HG02973 (cell line): ENCODE measurements around the gene ST3GAL6.

Source experiments
- ATAC-seq: cut with Tn5 transposase; IDR thresholded peaks from one replicate; pipeline ENCODE4 v1.9.1; 2021; ENCODE audit warnings: moderate library complexity; ENCODE audit not compliant: unreplicated experiment

Gene ST3GAL6

DNA sequence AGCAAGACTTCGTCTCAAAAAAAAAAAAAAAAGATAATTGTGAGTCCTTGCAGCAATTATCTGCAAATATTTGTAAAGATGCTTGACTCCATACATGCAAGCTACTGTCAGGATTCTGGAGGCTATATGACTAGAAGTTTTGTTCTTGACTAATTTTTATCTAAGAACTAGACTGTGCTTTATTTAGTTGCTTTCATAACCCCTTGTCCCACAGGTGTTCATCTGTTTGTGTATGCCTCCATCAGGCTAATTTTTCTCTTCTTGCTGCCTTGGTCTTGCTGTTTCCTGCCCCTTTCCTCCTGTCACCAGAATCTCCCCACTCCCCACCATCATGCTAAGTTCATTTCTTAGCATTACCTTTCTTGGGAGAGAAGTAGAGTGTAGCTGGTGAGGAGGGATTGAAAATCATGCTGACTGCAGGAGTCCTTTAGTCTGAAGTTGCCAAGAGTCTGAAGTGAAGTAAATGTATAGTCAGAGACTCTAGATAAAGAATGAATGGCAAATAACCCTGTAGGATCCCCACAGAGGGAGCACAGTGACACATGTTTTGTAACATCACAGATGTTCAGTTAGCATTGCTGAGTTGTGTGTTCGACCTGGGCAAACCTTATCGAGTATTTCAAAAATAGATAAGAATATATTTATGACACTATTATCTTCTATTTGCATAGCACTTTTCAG lies 12.5 kb downstream of the ST3GAL6 start:
- no peak for ATAC-seq

DNA sequence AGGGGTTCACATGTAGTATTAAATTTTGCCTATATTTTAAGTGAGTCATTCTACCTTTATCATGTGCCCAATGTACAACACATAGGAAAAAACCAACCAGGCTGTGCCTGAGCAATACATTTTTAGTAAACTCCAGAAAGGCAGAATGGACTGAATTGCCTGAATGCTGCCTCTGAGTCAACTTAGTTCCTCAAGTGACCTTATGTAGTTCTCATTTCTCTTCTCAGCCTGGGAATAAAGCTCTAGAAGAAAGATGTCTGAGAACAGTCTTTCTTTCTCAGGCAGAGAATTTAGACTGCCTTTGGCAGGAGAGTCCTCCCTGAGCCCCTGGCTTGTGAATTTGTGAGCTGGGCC lies 13.0 kb downstream of the ST3GAL6 start:
- ATAC-seq, result no peak

DNA sequence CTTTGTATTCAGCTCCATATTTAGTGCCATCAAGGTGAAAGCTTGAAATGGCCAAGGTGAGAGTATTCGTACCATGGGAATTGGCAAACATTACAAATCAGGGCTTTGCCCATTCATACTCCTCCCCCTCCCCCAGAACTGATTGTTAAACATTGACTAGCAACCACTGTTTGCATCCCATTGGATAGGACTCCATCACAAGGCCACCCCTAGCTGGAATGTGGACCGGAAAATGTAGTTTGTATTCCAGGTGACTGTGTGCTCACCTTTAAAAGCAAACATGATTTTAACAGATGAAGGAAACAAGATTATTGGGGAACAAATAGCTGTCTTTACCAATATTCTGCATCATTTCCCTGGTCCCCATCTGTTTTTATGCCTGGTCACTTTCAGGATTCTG lies 14.1 kb downstream of the ST3GAL6 start:
- no peak for ATAC-seq

DNA sequence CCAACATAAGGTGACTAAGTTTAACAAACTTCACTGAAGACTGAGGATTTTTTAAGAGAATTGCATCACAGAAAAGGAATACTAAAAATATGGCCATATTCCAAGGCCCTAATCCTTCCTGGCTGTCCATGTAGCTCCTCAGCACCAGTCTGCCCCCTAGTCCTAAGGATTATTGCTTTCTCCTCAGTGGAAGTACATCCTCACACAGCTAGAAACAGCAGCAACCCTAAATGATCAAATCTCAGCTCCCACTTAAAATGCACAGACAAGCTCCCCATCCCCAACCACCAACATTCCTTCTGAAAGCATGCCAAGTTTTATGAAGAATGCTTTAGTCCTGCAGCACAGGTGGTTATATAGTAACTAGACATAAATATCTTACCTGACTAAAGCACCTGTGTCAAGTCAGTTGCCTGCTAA lies 14.7 kb downstream of the ST3GAL6 start:
- no peak for ATAC-seq

DNA sequence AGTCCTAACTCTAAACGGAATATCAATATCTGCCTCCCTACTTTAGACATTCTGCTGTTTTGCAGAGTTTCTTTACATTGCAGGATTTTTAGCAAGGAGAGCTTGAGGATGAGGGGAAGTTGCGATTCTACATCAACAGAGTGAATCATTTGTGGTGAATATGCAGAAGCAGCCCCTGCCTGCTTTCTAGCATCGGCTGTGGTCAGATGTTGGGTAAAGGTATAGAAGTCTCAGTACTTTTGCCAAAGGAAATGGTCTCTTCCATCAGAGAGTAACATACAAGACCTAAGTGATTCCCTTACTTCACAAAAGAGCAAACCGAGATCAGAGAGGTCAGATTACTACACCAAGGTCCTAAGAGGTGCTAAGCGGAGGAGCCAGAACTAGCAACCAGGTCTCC lies 15.2 kb downstream of the ST3GAL6 start:
- ATAC-seq, result no peak

DNA sequence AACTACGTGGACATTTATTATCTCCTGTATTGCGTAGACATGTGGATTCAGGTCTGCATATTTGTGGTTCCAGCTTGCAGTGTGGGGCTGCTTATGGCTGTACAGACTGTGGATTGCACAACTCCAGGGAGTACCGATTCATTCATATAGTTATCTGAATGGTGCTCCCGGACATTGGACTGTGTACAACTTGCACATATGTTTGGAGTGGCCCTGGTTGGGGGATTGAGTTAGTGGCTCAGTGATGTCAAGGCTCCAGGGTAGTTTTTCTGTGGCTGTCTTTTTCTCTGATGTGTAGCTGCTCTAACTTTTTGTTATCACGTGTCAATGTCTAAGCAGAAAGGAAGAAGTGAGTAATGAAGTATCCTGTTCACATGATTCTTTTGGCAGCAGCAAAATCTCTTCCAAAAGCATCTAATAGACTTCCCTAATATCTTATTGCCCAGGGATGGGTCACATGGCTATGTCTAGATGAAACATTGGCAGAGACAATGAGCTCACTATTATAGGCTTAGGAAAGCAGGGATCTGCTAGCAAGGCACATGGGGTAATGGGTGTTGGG lies 15.8 kb downstream of the ST3GAL6 start:
- no peak for ATAC-seq

DNA sequence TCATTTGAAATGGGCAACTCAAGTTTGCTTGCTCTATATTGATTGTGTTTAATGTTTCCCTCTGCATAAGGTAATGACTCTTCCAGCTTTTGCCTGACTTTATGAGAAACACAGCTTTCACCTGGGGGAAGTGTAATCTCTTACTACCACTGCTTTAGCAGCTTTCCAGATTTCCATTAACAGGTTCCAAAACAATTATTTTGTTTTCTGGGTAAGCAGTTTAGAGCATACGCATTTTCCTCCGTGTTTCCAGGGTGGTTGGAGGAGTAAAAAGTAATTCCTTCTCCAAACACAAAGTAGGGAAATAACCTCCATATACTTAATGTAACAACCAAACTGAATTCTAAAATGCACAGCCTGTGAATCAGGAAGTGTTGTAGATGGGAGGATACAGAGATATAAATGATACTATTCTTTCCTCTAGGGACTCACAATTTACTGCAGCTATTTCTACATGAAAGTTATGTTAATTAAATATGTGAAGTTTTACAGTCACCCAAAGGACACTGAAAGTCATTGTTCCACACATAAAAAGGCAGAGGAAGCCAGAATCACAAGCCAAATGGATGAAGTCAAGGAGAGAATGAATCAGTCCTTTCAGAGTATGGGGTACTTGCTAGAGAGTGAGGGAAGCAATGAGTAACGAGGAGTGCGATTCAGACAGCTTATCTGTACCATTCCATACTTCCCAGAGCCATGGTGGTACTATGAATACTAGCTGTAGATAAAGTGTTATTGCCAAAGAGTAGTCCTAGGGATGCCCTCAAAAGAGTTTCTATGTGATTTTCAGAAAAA lies 16.6 kb downstream of the ST3GAL6 start:
- ATAC-seq, result no peak

DNA sequence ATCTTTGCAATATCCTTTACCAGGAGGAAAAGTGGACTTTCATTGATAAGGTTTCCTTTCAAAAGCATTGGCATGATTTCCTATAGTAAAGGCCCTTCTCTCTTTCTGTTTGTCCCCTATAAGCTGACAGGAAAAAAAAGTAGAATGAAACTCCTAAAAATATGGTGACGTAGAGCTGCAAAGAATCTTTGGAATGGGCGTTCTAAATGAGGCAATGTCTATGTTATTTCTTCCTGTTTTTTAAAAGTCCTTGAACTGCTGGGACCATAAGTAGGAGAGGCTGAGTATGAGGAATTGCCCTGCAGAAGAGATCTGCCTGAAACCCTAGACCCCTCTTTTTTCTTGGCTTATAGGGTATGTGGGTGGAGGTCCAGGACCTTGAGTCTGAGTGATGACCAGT lies 17.2 kb downstream of the ST3GAL6 start:
- ATAC-seq, result no peak

DNA sequence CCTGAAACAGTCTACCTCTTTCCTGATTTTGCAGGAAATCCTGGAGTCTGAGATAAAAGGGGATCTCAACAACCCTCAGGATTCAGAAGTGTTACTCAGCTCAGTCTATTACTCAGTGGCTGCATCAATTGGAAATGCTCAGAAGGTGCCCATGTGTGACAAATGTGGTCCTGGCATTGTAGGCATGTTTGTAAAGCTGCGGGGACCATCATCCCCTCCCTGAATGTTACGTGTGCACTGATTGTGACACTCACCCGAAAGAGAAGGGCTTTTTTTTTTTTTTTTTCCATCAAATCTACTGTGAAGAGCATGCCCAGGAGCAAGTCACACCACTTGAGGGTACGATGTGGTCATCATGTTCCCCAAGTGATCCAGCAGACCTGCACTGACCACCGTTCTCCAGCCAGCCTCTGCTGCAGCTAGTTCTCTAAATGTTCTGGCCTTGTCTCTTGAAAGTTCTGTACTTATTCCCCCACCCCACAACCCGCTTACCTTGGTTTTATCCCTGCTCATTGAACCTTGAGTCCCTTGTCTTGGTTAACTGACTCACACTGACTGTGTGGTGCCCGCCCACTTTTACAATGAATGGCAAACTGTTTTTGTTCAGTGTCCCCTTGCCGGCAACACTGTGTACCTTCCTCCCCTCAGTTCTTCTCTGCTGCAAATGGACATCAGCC lies 19.8 kb downstream of the ST3GAL6 start:
- ATAC-seq, result no peak

DNA sequence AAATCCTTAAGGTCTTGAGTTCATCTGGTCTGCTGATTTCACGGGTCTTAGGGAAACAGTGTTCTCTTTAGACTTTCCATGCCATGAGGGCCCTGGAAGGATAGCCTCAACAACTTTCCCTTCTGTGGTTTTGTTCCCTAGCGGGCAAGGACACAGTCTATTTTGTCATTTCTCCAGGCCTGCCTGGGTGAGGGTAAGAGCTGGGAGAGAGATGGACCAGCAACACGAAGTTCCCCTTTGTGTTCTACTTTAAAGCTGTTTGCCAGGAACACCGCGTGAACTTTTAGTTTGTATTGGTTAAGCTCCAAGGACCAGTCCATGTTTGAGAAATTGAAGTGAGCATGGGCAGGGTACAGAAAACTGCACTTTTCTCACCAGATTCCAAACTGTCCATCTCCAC lies 20.9 kb downstream of the ST3GAL6 start:
- ATAC-seq, result no peak

DNA sequence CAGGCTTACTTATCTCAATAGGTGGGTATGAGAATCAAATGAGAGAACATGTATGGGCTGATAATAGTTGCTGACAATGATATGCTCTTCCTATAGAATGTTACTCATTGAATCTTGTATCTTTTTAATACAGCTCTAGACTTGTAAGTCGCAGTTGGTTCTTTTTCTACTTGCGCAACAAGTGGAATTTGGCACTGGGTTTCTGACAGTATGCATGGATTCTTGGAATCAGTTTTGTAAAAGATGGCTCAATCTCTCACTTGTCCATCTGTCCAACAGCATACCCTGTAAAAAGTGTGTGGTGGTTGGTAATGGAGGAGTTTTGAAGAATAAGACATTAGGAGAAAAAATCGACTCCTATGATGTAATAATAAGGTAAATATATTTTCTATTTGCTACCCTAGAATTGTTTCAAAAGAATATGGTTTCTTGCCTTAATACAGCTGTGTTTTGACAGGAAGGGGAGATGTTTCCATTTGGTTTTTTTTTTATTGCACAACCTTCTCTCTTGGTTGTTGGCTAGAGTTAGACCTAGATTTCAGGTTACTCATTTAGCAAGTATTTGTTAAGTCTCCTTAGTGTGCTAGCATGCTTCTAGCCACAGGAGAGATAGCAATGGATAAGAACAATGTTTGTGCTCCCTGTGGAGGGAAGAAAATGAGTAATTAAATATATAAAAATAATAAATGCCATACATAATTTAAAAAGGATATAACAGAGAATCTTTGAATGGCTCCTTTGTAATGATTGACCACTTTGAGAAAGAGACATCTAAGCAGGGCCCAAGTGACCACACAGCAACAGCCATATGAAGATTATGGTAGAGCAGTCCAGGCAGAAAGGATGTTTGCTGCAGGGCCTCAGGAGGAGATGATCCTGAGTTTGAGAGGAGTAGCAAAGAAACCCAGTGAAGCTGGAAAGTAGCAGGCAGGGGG lies 21.8 kb downstream of the ST3GAL6 start:
- no peak for ATAC-seq

DNA sequence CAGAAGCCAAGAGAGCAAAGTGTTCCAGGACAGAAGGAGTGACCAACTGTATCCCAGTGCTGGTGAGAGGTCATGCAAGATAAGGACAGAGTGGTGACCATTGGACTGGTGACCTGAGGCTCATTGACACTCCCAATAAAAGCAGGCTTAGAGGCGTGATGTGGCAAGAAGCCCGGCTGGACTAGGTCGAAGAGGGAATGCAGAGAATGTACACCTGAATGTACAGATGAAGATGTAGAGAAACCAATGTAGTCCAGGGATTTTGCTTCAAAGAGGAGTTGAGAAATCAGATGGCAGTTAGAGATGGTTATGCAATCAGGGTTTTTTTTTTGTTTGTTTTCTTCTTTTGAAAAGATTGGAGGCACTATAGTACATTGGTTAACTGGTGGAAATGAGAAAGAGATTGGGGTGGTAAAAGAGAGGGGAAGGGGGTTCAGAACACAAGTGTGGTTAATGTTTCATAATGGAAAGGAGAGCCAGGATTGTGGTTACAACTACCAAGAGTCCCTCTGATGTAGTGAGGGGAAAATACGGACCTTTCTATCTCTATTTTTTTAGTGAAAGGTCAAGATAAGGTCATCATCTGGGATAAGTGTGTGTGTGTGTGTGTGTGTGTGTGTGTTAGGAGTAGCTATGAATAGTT lies 23.3 kb downstream of the ST3GAL6 start:
- no peak for ATAC-seq

DNA sequence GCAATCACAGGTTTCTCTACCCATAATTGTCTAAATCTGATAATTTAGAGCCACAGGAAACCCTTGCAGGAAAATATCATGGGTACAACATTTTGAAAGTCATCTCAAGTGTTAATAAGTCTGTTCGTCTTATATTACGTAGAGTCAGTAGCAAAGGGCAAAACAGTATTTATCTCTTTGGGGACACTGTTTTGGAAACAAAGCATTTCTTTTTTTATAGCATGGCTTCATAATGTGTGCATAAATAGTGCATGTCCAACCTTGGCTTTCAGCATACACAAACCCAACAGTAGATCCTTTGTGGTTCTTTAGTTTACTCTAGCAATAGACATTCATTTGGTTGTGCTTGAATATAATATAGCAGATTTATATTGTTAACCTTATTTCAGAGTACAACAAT lies 24.0 kb downstream of the ST3GAL6 start:
- no peak for ATAC-seq

DNA sequence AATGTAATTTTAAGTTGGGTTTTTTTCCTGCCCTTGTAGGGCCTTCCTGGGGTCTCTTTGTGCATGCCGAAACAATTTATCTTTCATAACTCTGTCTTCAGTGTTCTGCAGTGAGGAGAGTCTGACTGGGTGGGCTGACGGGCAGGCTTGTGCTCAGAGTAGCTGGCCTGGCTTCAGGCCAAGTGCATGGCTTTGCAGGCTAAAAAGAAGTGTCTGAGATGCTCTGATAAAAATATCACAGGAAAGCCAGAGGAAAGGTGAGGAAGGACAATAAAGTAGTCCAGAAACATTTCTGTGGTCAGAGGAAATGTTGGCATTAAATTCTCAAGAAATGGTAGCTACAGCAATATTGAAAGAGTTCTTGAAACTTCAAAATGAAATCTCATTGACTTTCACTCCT lies 25.5 kb downstream of the ST3GAL6 start:
- no peak for ATAC-seq

DNA sequence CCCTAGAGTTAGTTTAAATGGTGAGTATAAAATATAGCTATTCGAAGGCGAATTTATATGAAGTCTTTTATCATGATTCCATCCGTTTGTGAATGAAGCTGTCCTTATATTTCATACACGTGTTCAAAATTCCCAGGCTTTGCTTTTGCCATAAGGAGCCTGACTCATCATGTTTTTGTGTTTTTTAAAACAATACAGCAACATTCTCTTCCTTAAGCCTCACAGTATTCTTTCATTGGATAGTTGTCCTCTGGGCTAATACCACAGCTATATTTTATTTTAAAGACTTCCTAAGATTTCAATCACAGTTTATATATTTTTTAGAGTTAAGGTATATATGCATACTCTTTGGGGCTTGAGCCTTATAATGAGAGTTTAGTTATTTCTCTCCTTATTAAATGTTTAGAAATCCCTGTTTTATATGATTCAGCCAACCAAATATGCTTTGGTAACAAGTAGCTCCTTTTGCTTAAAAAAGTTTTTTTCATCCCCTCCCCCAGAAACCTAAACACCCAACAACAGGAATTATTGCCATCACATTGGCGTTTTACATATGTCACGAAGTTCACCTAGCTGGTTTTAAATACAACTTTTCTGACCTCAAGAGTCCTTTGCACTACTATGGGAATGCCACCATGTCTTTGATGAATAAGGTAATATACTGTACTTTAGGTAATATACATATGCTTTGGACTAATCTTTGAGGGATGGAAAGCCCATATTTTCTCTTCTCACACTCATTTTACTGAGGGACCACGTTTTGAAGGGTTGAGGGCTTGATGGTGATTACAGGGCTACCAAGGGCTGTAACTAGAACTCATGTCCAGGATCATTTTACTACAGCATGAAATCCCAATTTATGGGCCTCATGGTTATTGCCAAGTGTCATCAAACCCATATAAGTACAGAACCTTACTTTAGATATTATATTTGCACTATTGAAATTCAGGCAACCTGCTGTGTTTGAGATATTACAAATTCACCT lies 28.5 kb downstream of the ST3GAL6 start:
- no peak for ATAC-seq

DNA sequence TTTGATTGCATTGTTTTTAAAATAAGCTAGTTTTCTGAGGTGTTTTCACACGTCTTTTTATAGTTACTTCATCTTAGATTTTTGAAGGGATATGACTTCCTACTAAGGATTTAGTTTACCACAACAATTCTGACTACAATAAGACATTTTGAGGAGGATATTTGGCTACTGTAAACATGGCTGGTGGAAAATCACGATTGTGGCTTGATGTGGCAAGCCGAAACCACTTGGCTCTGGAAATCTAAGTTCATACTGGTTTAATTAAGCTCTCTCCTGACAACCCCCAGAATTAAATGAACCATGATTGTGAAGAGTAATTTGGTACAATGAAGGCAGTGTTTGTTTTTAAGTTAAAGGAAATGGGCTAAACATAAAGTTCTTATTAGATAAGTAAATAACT lies 30.8 kb downstream of the ST3GAL6 start:
- no peak for ATAC-seq

DNA sequence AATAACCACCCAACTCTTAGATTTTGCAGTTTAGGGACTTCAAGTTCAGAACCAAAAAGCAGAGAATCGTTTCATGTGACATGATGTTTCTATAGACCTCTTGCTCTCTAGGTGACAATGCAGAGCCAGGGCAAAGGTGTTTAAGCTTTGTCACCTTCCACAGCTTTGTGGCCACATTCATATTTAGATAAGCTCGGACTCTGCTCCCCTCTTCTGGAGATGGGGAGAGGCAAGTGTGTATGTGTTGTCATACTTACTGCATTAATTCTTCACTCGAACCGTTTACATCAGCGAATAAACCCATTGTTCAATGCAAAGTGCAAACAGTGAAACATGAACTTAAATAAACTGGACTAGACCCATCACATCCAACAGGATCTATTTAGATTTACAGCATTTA lies 33.2 kb downstream of the ST3GAL6 start:
- no peak for ATAC-seq

DNA sequence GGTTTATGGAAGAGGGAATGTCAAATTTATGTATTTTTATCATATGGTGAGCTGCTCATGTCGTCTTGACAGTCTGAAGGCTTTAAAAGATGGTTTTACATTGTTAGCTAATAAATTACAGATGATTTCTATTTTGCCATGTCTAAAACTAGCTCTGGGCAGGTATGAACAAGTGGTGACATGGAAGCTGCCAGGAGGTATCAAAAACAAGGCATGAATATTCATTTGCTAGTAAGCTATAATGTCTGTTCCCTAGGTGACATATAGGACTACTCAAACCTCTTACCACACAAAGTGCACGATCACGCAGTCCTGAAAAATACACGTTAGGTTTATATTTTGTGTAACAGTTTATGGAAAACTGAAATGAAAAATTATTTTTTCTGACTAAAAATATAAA lies 34.8 kb downstream of the ST3GAL6 start:
- ATAC-seq, result no peak

DNA sequence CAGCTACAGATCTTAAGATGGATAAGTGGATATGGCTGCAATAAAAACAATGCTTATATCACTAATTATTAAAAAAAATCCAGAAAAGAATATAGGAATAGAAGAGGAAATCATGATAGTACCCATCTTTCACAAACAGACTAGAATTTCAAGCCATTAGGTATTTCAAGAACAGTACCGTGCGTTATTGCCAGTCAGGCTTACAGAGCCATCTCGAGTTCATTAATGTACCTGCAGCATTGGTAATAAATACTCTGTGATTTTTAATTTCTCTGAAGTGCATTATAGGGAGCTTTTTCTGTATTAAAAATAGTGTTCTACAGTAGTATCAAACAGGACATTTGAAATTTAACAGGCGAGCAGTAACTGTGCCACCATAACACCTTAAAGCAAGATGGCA lies 35.7 kb downstream of the ST3GAL6 start:
- no peak for ATAC-seq
